Measurements from ENCODE around the gene SIRT6.
"Not testable (repeated sequence)": the region's sequence is repeated elsewhere in the genome, so short reads cannot be mapped to it uniquely, and the experiment has no call there.

Gene SIRT6

DNA sequence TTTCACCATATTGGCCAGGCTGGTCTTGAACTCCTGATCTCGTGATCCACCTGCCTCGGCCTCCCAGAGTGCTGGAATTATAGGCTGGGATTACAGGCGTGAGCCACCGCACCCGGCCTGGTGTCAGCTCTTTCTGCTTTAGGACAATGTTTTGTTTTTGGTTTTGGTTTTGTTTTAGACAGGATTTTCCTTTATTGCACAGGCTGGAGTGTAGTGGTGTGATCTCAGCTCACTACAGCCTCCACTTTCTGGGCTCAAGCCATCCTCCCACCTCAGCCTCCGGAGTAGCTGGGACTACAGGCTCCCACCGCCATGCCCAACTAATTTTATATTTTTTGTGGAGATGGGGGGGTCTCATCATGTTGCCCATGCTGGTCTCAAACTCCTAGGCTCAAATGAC lies 53.3 kb downstream of the SIRT6 start:
- DNase-seq = not testable (repeated sequence)

- not testable (repeated sequence) for DNase-seq
These were observed 55.0 kb downstream of the SIRT6 start for GRCh38 chr19:4127322-4127721.

- no peak for DNase-seq
These were observed 57.7 kb downstream of the SIRT6 start for GRCh38 chr19:4124638-4125037.

Measured in stimulated activated CD4-positive, alpha-beta T cell treated with anti-CD3 and anti-CD28 coated beads, Interleukin-4, amount 100 ng/mL, for 4 hours (primary cell).